HCT116 (cell line): ENCODE results near the gene CX3CR1. TPM values are rescaled to one million over a fixed set of nuclear protein-coding genes. Genes with fewer than 3 reads are reported as not detected.

Experiments used
- ATAC-seq: fragments of 200-7000 bp; cut with Tn5 transposase; 2 replicates; pipeline ENCODE4 v1.9.1; 2020; ENCODE audit warnings: mild to moderate bottlenecking, moderate library complexity
- BruUV-seq: library from RNA; stranded (reverse); fragments of 400-500 nt; replicated peaks from 2 replicates; lab custom pipeline; 2021; lab: Mats Ljungman, UMichigan
- CTCF ChIA-PET: fragments of 300-600 bp; sonication (Branson Sonifier 250); formaldehyde crosslinking; loops from one replicate; lab custom pipeline; 2021; ENCODE audit warnings: antibody characterized with exemption; lab: Charles Lee
- POLR2A ChIA-PET: fragments of 300-600, 350-600 bp; sonication (Branson Sonifier 250); formaldehyde crosslinking; loops from one replicate; lab custom pipeline; 2021; ENCODE audit warnings: antibody characterized with exemption; lab: Charles Lee
- RAD21 ChIA-PET, 2 experiments: fragments of 300-600 bp; sonication (Branson Sonifier 250); formaldehyde crosslinking; loops; one replicate each; lab custom pipeline; 2023; ENCODE audit warnings: low total read pairs in 2 of 2; ENCODE audit not compliant: uncharacterized antibody in 2 of 2, unreplicated experiment in 2 of 2, low non-redundant PET in 1 of 2; lab: Charles Lee
- DNase-seq: peaks from one replicate; pipeline ENCODE4 v3.0.0-alpha.2; 2010; ENCODE audit warnings: low read depth, low spot score
- H2AFZ ChIP-seq: fragments of 200-600 bp; shearing (Covaris generic), sonication (generic); 2 replicates; pipeline ENCODE4 v1.6.1; 2017; ENCODE audit warnings: low read depth, mixed run types, mixed read lengths, antibody characterized with exemption, low read length; ENCODE audit not compliant: poor library complexity, severe bottlenecking
- H3K27ac ChIP-seq: 2 replicates; pipeline ENCODE4 v1.5.1; 2012; ENCODE audit warnings: low read depth, low read length
- H3K27me3 ChIP-seq: fragments of 200-600 bp; sonication (generic); 2 replicates; pipeline ENCODE4 v1.6.1; 2016; ENCODE audit warnings: mixed run types, low read length, mixed read lengths; ENCODE audit not compliant: insufficient read depth
- H3K36me3 ChIP-seq, 2 experiments: fragments of 200-500 bp in 1 of 2; fragments of 200-600 bp in 1 of 2; sonication (Bioruptor generic) in 1 of 2; sonication (generic) in 1 of 2; 2 replicates each; pipeline versions ENCODE4 v1.5.1 to v1.6.1; 2014 to 2016; ENCODE audit warnings: low read length in 2 of 2, inconsistent platforms in 1 of 2, mixed read lengths in 1 of 2, mixed run types in 1 of 2; ENCODE audit not compliant: insufficient read depth in 2 of 2, control insufficient read depth in 1 of 2
- H3K4me1 ChIP-seq, 2 experiments: fragments of 200-600 bp in 1 of 2; sonication (generic) in 1 of 2; 2 replicates each; pipeline versions ENCODE4 v1.5.1 to v1.6.1; 2012 to 2017; ENCODE audit warnings: low read length in 2 of 2, inconsistent platforms in 1 of 2, mild to moderate bottlenecking in 1 of 2, mixed read lengths in 1 of 2, mixed run types in 1 of 2, moderate library complexity in 1 of 2; ENCODE audit not compliant: insufficient read depth in 2 of 2, control insufficient read depth in 1 of 2
- H3K4me2 ChIP-seq: fragments of 200-600 bp; sonication (generic); 2 replicates; pipeline ENCODE4 v1.6.1; 2017; ENCODE audit warnings: mixed run types, low read length, mixed read lengths
- H3K4me3 ChIP-seq, 2 experiments: fragments of 200-600 bp in 1 of 2; sonication (generic) in 1 of 2; replicated peaks in 1 of 2; 2 replicates each; pipeline ENCODE4 v1.5.1; 2011 to 2016; ENCODE audit warnings: low read length in 2 of 2, control low read depth in 1 of 2, low read depth in 1 of 2, mild to moderate bottlenecking in 1 of 2, mixed read lengths in 1 of 2, mixed run types in 1 of 2
- H3K79me2 ChIP-seq: fragments of 200-600 bp; sonication (generic); 2 replicates; pipeline ENCODE4 v1.6.1; 2017; ENCODE audit warnings: mild to moderate bottlenecking, mixed run types, low read length, moderate library complexity, mixed read lengths; ENCODE audit not compliant: insufficient read depth
- H3K9ac ChIP-seq: fragments of 200-600 bp; sonication (generic); 2 replicates; pipeline ENCODE4 v1.6.1; 2016; ENCODE audit warnings: low read length, mixed read lengths
- H3K9me2 ChIP-seq: fragments of 200-600 bp; sonication (generic), shearing (Covaris generic); 2 replicates; pipeline ENCODE4 v1.6.1; 2017; ENCODE audit warnings: mixed run types, mild to moderate bottlenecking, moderate library complexity; ENCODE audit not compliant: insufficient read depth
- H3K9me3 ChIP-seq, 2 experiments: fragments of 200-500 bp in 1 of 2; fragments of 200-600 bp in 1 of 2; sonication (Bioruptor generic) in 1 of 2; sonication (generic) in 1 of 2; 2 replicates each; pipeline ENCODE4 v1.6.1; 2014 to 2017; ENCODE audit warnings: low read length in 2 of 2, mixed read lengths in 2 of 2, inconsistent platforms in 1 of 2, low read depth in 1 of 2, mild to moderate bottlenecking in 1 of 2, mixed run types in 1 of 2, moderate library complexity in 1 of 2; ENCODE audit not compliant: control insufficient read depth in 1 of 2, insufficient read depth in 1 of 2
- H4K20me1 ChIP-seq: fragments of 200-600 bp; sonication (generic), shearing (Covaris generic); 2 replicates; pipeline ENCODE4 v1.6.1; 2017; ENCODE audit warnings: mixed run types, mild to moderate bottlenecking, moderate library complexity; ENCODE audit not compliant: insufficient read depth
- CBX3 ChIP-seq: IDR thresholded peaks from 2 replicates; pipeline ENCODE4 v1.6.1; 2012; ENCODE audit warnings: low read depth
- CEBPB ChIP-seq: IDR thresholded peaks from 2 replicates; pipeline ENCODE4 v1.6.1; 2012; ENCODE audit warnings: low read depth
- EZH2 ChIP-seq: fragments of 200-600 bp; sonication (generic); IDR thresholded peaks from 2 replicates; pipeline ENCODE4 v1.6.1; 2017; ENCODE audit warnings: antibody characterized with exemption, mixed run types
- FOSL1 ChIP-seq: IDR thresholded peaks from 2 replicates; pipeline ENCODE4 v1.6.1; 2012; ENCODE audit warnings: low read depth
- POLR2A ChIP-seq: IDR thresholded peaks from 2 replicates; pipeline ENCODE4 v1.7.0; 2011; ENCODE audit warnings: borderline replicate concordance; ENCODE audit not compliant: insufficient read depth, insufficient read length; ENCODE audit errors: extremely low read depth
- POLR2AphosphoS5 ChIP-seq: IDR thresholded peaks from 2 replicates; pipeline ENCODE4 v1.6.1; 2011; ENCODE audit warnings: mild to moderate bottlenecking, low read depth, low read length, moderate library complexity
- TCF7L2 ChIP-seq: IDR thresholded peaks from 2 replicates; pipeline ENCODE4 v1.7.0; 2011; ENCODE audit warnings: borderline replicate concordance, inconsistent platforms; ENCODE audit not compliant: insufficient read depth, insufficient read length; ENCODE audit errors: extremely low read depth
- ZFX ChIP-seq: fragments of 450-650 bp; IDR thresholded peaks from 2 replicates; pipeline ENCODE4 v1.6.1; 2017
- intact Hi-C: fragments of 100-400 bp; cut with micrococcal nuclease; formaldehyde crosslinking; loops from 2 replicates; pipeline ENCODE4 v1.10.0; 2022
- total RNA-seq: library from RNA; stranded (reverse); gene quantifications from one replicate; pipeline ENCODE4 v1.2.1, GENCODE V29; 2021; ENCODE audit not compliant: unreplicated experiment
- TF ChIP-seq, protein P1 (sequence below): IDR thresholded peaks from 2 replicates; pipeline ENCODE4 v1.6.1; 2012; ENCODE audit warnings: low read depth
- TF ChIP-seq, protein P2 (sequence below): IDR thresholded peaks from 2 replicates; pipeline ENCODE4 v1.6.1; 2012

Gene CX3CR1
- total RNA-seq, 1 experiment from 2014 or later, result 0.10 TPM

DNA sequence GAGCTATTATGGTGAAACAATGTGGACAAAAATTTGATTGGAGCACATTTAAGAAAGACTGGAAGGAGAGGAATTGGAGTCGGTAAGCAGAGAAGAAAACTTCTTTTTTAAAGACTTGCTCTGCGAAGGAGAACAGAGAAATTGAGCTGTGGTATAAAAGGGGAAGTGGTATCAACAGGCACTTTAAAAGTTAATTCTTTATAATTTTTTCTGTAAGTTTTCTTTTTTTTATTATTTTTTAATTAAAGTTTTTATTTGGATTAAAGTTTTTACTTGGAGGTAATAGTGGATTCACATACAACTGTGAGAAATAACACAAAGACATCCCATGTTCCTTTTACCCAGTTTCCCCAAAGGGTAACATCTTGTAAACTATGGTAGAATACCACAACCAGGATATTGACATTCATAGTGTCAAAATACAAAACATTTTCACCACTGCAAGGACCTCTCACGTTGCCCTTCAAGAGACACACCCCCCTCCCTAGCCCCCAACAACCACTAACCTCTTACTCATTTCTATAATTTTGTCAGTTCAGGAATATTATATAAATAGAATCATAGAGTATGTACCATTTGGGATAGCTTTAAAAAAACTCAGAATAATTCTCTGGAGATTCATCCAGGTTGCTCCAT lies 53.6 kb downstream of the CX3CR1 start:
- H3K27ac ChIP-seq, result no peak overlapping the region
- no peak for ATAC-seq
- no peak overlapping the region for H3K4me3 ChIP-seq
- no TSS peak for BruUV-seq
- peaks cover 28% of the 10 kb centered on the region for H3K27me3 ChIP-seq
- H3K4me2 ChIP-seq, result no peak overlapping the region
- no peak overlapping the region for H2AFZ ChIP-seq
- no peak for DNase-seq
- H4K20me1 ChIP-seq, result no peaks in the 10 kb centered on the region
- no peaks in the 10 kb centered on the region for H3K4me1 ChIP-seq
- H3K9me3 ChIP-seq, result no peaks in the 10 kb centered on the region
- intact Hi-C loops, result no loop called here
- no peak overlapping the region for H3K9ac ChIP-seq
- ChIA-PET RAD21 (no interaction called here), CTCF (no interaction called here), POLR2A (no interaction called here)
- H3K36me3 ChIP-seq, result no peaks in the 10 kb centered on the region
- H3K79me2 ChIP-seq, result no peaks in the 10 kb centered on the region
- TF ChIP-seq, protein P1, sequence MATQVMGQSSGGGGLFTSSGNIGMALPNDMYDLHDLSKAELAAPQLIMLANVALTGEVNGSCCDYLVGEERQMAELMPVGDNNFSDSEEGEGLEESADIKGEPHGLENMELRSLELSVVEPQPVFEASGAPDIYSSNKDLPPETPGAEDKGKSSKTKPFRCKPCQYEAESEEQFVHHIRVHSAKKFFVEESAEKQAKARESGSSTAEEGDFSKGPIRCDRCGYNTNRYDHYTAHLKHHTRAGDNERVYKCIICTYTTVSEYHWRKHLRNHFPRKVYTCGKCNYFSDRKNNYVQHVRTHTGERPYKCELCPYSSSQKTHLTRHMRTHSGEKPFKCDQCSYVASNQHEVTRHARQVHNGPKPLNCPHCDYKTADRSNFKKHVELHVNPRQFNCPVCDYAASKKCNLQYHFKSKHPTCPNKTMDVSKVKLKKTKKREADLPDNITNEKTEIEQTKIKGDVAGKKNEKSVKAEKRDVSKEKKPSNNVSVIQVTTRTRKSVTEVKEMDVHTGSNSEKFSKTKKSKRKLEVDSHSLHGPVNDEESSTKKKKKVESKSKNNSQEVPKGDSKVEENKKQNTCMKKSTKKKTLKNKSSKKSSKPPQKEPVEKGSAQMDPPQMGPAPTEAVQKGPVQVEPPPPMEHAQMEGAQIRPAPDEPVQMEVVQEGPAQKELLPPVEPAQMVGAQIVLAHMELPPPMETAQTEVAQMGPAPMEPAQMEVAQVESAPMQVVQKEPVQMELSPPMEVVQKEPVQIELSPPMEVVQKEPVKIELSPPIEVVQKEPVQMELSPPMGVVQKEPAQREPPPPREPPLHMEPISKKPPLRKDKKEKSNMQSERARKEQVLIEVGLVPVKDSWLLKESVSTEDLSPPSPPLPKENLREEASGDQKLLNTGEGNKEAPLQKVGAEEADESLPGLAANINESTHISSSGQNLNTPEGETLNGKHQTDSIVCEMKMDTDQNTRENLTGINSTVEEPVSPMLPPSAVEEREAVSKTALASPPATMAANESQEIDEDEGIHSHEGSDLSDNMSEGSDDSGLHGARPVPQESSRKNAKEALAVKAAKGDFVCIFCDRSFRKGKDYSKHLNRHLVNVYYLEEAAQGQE, result no peak
- TF ChIP-seq TCF7L2 (no peak), POLR2AphosphoS5 (no peak), POLR2A (no peak), EZH2 (no peak), CBX3 (no peak), FOSL1 (no peak), CEBPB (no peak), ZFX (no peak)
- TF ChIP-seq, protein P2, sequence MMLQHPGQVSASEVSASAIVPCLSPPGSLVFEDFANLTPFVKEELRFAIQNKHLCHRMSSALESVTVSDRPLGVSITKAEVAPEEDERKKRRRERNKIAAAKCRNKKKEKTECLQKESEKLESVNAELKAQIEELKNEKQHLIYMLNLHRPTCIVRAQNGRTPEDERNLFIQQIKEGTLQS, result no peak
- H3K9me2 ChIP-seq, result no peaks in the 10 kb centered on the region
